Osteocyte (in vitro differentiated cells): ENCODE data around the gene ZNF367. TPM values are rescaled to one million over a fixed set of nuclear protein-coding genes. Genes with fewer than 3 reads are reported as not detected.
A peak's percentile ranks its signal among the peaks of the same experiment; 100 is the strongest.

Source experiments
- DNase-seq: peaks from one replicate; pipeline ENCODE4 v3.0.0; 2021; ENCODE audit warnings: mixed read lengths; ENCODE audit not compliant: unreplicated experiment; ENCODE audit errors: extremely low spot score
- H3K27ac Mint-ChIP-seq: one replicate; pipeline ENCODE4 v1.8.0; 2021; ENCODE audit warnings: mild to moderate bottlenecking, mixed read lengths; ENCODE audit not compliant: unreplicated experiment
- H3K27me3 Mint-ChIP-seq: one replicate; pipeline ENCODE4 v1.8.0; 2021; ENCODE audit warnings: mixed read lengths; ENCODE audit not compliant: unreplicated experiment
- H3K36me3 Mint-ChIP-seq: one replicate; pipeline ENCODE4 v1.8.0; 2021; ENCODE audit warnings: mixed read lengths; ENCODE audit not compliant: unreplicated experiment
- H3K4me1 Mint-ChIP-seq: one replicate; pipeline ENCODE4 v1.8.0; 2021; ENCODE audit warnings: mixed read lengths; ENCODE audit not compliant: unreplicated experiment
- H3K4me3 Mint-ChIP-seq: one replicate; pipeline ENCODE4 v1.8.0; 2021; ENCODE audit warnings: mild to moderate bottlenecking, moderate library complexity, mixed read lengths; ENCODE audit not compliant: unreplicated experiment
- H3K9me3 Mint-ChIP-seq: one replicate; pipeline ENCODE4 v1.8.0; 2021; ENCODE audit warnings: mixed read lengths; ENCODE audit not compliant: unreplicated experiment
- total RNA-seq: library from RNA; stranded (reverse); gene quantifications from 2 replicates; pipeline ENCODE4 v1.2.1, GENCODE V29; 2021
- TF ChIP-seq, protein P1 (sequence below): fragments of 200-600 bp; sonication (generic); IDR thresholded peaks from 2 replicates; pipeline ENCODE4 v1.5.0; 2021; ENCODE audit warnings: antibody characterized with exemption, mild to moderate bottlenecking, moderate library complexity

ZNF367 gene
- total RNA-seq, 1 donor from 2014 or later: 2.3 TPM

- TF ChIP-seq, protein P1, sequence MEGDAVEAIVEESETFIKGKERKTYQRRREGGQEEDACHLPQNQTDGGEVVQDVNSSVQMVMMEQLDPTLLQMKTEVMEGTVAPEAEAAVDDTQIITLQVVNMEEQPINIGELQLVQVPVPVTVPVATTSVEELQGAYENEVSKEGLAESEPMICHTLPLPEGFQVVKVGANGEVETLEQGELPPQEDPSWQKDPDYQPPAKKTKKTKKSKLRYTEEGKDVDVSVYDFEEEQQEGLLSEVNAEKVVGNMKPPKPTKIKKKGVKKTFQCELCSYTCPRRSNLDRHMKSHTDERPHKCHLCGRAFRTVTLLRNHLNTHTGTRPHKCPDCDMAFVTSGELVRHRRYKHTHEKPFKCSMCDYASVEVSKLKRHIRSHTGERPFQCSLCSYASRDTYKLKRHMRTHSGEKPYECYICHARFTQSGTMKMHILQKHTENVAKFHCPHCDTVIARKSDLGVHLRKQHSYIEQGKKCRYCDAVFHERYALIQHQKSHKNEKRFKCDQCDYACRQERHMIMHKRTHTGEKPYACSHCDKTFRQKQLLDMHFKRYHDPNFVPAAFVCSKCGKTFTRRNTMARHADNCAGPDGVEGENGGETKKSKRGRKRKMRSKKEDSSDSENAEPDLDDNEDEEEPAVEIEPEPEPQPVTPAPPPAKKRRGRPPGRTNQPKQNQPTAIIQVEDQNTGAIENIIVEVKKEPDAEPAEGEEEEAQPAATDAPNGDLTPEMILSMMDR: peak; percentile 62
- peaks cover 36% of the 10 kb centered on the region for H3K4me1 Mint-ChIP-seq
- no peaks in the 10 kb centered on the region for H3K9me3 Mint-ChIP-seq
- H3K27ac Mint-ChIP-seq: no peak overlapping the region
- H3K4me3 Mint-ChIP-seq: no peak overlapping the region
- DNase-seq: no peak
- peaks cover 4% of the 10 kb centered on the region for H3K36me3 Mint-ChIP-seq
- no peaks in the 10 kb centered on the region for H3K27me3 Mint-ChIP-seq
Observed at GRCh38 chr9:96453625-96454024, 35.5 kb upstream of the ZNF367 start.

DNA sequence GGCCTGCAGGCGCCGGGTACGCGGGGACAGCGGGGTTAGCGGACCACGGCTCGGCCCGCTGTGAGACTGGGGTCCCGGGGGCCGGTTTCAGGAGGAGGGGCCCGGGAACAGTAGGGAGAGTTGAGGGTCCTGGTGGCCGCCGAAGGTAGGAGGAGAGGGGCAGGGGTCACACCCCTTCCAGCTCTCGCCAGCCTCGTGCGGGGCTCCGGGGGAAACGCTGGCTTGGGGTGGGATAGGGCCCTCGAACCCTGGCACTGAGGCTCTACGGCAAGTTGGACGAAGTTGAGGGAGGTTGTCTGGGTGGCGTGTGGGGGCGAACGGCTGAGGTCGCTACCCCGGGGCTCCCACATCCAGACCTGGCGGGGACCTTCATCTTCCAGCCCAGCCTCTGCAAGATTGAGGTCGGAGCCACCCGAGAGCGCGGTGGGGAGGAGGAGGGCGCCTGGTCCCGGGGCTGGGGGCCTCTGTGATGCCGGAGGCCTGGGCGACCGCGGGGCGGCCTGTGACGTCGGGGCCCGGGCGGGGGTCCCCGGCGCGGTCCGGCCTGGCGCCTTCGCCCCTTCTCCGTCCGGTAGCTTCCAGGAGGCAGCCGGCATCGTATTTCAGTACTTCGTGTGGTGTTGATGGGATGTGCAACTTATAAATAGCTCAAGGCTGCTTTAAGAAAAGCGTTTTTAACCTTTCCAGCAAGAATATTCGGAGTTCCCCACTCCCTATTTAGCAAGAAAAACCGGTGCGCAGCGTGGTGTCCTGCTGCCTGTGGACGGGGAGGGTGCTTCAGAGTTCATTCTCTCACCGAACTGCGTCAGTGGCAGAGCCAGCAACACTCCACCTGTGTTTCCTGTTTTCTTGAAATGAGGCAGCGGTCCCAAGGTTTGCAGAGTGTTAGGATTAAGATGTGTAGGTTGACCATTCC lies 32.7 kb upstream of the ZNF367 start:
- TF ChIP-seq, protein P1: no peak
- Mint-ChIP-seq H3K27me3 (no peaks in the 10 kb centered on the region), H3K9me3 (no peaks in the 10 kb centered on the region), H3K27ac (peak overlapping the region; percentile 85), H3K36me3 (no peaks in the 10 kb centered on the region), H3K4me3 (peak overlapping the region; percentile 86), H3K4me1 (peaks cover 28% of the 10 kb centered on the region)
- DNase-seq: peak; percentile 84

DNA sequence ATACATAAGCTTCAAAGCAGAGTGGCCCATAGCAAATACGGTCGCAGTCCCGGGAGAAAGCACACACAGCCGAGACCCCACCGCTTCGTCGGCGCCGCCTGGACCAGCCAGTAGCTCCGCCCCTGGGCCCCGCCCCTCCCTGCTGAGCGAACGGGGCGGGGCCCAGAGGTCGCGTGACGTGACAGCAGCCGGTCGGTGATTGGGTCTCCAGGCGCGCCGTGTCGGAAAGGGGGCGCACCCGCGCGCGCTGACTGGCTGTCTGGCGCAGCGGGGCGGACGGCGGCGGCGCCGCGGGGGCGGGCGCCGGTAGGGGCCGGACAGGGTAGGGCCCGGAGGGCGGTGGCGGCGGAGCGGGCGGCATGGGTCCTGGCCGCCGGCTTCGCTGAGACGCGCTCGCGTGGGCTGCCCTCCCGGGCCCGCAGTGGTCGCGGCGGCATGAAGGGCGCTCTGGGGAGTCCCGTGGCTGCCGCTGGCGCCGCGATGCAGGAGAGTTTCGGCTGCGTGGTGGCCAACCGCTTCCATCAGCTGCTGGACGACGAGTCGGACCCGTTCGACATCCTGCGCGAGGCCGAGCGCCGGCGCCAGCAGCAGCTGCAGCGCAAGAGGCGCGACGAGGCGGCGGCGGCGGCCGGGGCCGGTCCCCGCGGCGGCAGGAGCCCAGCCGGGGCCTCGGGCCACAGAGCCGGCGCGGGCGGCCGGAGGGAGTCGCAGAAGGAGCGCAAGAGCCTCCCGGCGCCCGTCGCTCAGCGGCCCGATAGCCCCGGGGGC lies 31.9 kb upstream of the ZNF367 start, which contains the start of gene HABP4:
Gene HABP4 (plus strand): TSS at position 325 of the 768 bp plus-strand sequence. CDS start 111 bp downstream, at position 436.
- peak; percentile 98 for DNase-seq
- no peaks in the 10 kb centered on the region for H3K36me3 Mint-ChIP-seq
- no peaks in the 10 kb centered on the region for H3K9me3 Mint-ChIP-seq
- H3K4me1 Mint-ChIP-seq: peaks cover 28% of the 10 kb centered on the region
- peak within 1 kb of the TSS; percentile 86 for H3K4me3 Mint-ChIP-seq
- H3K27ac Mint-ChIP-seq: peak within 1 kb of the TSS; percentile 85
- no peaks in the 10 kb centered on the region for H3K27me3 Mint-ChIP-seq
- TF ChIP-seq, protein P1: no peak

GRCh38 chr9:96449523-96449844 lies 31.3 kb upstream of the ZNF367 start:
- Mint-ChIP-seq H3K27me3 (no peaks in the 10 kb centered on the region), H3K9me3 (no peaks in the 10 kb centered on the region), H3K27ac (peak overlapping the region; percentile 64), H3K4me3 (peak overlapping the region; percentile 78), H3K4me1 (peaks cover 28% of the 10 kb centered on the region), H3K36me3 (no peaks in the 10 kb centered on the region)
- DNase-seq: no peak
- TF ChIP-seq, protein P1: no peak
